Measurements from ENCODE around the gene ADGRD2.

DNA sequence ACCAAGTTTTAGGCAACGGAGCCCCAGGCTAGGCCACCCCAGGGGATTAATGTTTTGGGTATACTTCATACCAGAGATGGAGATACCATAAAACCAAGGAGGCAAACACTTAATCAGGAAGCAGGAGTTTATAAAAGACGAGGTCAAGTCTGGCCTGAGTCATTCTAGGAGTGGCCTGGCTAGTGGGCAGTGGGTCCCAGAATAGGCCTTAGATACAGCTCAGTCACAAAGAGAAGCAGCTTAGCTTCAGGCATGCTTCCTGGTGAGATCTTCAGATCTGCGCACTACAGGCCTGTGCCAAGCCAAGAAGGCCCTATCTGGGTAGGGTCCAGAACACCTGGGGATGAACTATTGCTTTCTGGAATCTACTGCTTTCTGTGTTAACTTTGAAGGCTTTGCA is 77.5 kb downstream of the ADGRD2 start:
- TF ChIP-seq, protein P1, sequence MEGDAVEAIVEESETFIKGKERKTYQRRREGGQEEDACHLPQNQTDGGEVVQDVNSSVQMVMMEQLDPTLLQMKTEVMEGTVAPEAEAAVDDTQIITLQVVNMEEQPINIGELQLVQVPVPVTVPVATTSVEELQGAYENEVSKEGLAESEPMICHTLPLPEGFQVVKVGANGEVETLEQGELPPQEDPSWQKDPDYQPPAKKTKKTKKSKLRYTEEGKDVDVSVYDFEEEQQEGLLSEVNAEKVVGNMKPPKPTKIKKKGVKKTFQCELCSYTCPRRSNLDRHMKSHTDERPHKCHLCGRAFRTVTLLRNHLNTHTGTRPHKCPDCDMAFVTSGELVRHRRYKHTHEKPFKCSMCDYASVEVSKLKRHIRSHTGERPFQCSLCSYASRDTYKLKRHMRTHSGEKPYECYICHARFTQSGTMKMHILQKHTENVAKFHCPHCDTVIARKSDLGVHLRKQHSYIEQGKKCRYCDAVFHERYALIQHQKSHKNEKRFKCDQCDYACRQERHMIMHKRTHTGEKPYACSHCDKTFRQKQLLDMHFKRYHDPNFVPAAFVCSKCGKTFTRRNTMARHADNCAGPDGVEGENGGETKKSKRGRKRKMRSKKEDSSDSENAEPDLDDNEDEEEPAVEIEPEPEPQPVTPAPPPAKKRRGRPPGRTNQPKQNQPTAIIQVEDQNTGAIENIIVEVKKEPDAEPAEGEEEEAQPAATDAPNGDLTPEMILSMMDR (IDR thresholded peaks at IDR 0.05 in 8 of 11, conservative IDR thresholded peaks at IDR 0.05 in 3 of 11), result no peak
- TF ChIP-seq POLR2A (IDR thresholded peaks at IDR 0.05) (no peak), POLR2AphosphoS5 (IDR thresholded peaks at IDR 0.05) (no peak)
